Measurements from ENCODE around the gene TOMM6.
"Not testable (repeated sequence)": the region's sequence is repeated elsewhere in the genome, so short reads cannot be mapped to it uniquely, and the experiment has no call there.

Gene TOMM6

DNA sequence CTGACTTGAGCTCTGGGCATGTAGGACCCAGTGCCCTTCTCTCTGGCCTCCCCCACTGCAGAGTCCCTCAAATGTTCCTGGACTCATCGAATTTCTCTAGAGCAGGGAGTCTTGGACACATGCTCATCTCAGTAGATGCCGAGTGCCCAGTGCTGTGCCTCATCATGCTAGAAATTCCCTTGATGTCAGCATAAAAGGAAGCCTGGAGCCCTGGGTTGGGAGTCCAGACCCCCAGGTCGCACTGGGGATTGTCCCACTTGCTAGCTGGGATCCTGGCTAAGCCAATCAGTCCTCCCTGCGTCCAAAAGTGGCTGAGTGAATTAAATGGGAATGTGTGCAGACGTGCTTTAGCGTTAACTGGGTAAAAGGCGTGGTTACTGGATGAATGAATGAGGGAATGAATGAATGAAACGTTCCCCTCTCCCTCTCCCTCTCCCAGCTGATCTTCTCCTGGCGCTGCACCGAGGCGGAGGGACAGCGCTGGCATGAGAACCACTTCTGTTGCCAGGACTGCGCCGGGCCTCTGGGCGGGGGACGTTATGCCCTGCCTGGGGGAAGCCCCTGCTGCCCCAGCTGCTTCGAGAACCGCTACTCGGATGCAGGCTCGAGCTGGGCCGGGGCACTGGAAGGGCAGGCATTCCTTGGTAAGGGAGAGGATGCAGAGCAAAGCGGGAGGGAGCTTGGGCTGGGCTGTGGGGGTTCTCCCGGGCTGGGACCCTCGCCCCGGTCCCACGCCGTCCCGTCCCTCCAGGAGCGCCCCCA lies 1.6 kb upstream of the TOMM6 start:
- peak; percentile 6 for DNase-seq

DNA sequence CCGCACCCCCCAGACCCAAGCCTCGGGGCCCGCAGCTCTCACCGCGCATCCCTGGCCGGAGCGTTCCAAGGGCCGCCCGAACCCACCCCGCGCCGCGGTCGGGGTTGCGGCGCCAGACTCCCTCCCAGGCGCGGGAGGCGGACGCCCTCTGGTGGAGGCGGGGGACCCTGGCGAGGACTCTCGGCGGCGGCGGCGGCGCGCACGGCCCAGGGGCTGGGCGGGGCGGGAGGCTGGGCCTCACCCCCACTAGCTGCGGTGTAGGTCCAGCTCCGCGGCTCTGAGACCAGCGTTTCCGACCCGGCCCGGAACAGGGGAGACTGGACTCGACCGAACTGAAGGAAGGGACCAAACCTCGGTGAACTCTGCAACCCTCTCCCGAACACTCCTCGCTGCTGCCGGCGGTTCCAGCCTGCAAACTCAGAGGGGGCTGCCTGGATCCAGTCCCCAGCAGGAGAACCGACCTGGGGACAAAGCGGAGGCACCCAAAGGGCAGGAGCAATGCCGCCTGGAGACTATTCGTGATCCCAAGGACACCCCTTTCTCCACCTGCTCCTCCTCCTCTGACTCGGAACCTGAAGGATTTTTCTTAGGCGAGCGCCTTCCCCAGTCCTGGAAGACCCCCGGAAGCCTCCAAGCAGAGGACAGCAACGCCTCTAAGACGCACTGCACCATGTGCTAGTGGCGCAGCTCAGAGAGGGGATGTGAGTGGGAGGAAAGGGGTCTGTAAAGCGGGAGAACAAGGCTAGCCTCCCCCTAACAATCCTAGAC lies 859 bp upstream of the TOMM6 start:
- DNase-seq: peak; percentile 89

DNA sequence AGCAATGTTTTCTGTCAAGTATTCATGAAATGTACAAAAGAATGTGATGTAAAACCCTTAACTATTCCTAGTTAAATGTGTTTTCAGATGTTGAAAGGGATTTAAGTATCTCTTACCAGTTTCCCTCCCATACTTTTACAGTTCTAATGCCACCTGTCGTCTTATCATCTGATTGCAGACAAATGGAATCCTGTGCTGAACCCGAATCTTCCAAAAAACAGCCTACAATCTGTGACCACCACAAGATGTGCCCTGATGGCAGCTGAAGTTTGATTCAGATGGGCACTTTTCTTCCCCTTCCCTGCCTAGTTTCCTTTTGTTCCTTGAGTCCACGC lies 1.9 kb downstream of the TOMM6 start:
- no peak for DNase-seq

GRCh38 chr6:41790045-41790444 lies 2.6 kb downstream of the TOMM6 start:
- DNase-seq: no peak

GRCh38 chr6:41791305-41791704 lies 3.8 kb downstream of the TOMM6 start:
- DNase-seq: no peak

DNA sequence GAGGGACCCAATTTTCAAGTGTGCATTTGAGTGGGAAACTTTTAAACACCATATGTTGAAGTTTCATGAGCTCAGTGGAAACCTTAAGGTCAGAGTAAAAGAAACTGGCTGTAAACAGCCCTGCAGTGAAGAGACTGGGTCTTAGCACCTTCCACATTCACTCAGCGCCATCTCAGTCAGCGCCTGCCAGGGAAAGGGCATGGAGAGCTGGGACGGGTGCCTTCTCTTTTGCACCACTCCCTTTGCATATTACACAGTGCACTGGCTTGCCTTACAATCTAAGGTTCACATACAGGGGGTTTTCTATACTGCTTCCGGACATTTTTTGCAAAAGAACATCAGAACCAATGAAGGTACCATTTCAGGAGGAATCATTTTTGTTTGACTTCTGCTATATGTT lies 4.5 kb downstream of the TOMM6 start:
- no peak for DNase-seq

DNA sequence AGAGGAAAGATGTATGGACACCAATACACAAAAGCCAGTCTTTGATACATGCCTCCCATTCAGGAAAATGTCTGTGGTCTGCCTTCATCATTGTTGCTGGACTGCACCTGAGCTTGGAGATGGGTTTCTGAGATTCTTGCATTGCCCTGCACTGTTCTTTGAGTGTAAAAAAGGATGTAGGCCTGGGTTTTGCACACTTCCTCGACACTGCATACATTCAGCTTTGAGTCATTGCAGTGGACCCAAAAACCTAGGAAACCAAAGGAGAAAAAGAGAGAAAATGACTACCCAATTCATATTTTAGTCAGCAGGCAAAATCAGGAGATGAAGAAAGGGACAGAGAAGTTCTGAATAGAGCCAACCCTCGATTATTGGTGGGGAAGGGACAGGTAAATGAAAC lies 9.0 kb downstream of the TOMM6 start:
- DNase-seq: no peak

- DNase-seq: no peak
These were observed 11.5 kb downstream of the TOMM6 start for GRCh38 chr6:41798901-41799558.

DNA sequence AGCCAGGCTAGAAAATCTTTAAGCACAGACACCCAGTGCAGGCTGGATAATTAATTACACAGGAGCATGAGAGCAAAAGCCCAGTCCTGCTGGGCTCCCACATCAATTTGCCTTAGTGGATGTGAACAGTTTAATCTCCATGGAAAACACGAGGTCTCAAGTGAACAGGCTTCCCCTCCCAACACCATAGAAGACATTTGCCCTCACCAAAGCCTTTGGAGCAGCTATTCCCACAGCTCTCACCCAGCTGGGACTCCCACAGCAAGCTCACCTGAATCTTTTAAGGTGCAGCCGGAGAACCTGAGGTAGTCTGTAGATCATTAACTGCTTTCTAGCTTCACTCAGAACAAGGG lies 12.0 kb downstream of the TOMM6 start:
- DNase-seq: no peak

DNA sequence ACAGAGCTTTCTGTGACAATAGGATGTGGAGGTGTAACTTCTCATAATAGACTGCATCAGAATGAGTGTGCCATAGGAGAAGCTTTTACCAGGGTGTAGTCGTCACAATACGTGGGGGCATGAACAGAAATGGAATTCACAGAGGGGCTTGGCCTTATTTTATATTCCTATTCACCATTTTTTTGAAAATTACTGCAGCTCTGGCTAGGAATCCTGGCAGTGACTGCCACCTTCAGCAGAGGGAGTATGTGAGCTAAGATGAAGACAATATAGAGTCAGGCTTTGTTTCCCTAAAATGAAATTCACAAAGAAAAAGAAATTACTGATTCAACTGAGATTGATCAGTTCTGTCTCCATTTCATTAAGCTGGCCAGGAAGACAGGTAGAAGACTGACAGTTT lies 13.9 kb downstream of the TOMM6 start:
- DNase-seq: no peak

DNA sequence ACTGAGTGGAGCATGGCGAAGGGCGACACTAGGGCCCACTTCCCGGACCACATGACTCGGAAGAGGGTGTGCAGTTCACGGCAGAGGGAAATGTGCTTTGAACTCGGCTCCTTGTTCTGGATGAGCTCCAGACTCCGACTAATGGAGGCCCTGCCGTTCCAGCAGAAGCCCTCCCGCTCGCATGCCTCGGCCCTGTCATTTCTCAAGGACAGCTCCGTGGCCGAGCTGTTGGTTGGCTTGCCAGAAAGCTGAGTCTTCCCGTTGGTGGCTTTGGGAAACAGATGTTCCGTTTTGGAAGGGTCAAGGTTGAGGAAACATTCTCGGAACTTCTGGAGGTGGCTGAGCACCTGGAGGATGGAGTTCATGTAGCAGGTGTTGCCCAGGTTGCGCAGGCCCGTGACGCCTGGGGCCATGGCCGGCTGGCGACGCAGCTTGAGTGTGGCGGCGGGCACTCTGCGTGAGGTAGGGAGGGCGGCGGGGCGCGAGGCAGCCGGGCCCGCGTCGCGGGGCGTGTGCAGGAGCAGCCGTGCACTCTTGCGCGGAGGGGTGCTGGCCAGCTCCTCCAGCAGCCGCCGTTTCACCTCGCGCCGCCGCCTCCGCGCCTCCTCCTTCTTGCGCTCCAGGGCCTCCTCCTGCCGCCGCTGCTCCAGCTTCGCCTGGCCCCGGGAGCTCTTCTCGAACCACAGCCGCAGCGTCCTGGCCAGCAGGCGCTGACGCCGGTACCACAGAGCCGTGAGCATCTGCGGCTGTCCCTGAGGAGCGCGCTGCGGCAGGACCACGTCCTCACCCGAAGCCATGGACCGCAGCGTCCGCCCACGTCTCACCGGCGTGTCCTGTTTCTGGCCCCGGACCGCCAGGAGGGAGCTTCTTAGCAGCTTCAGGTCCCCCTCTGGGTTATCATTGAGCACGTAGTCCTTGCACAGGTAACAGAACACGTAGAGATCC lies 18.6 kb downstream of the TOMM6 start:
- DNase-seq: no peak

DNA sequence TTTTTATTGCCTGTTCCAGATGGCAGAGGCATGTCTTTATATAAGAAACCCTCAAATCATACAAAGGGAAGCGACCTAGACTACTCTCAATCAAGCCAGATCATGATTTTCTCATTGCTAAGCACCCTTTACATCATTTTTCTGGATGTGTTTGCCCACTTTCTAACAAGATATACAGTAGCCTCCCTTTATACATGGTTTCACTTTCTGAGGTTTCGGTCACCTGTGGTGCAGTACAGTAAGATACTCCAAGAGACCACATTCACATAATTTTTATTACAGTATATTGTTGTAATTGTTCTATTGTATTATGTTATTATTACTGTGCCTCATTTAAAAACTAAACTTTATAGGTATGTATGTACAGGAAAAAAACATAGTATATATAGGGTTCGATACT lies 23.6 kb downstream of the TOMM6 start:
- no peak for DNase-seq

DNA sequence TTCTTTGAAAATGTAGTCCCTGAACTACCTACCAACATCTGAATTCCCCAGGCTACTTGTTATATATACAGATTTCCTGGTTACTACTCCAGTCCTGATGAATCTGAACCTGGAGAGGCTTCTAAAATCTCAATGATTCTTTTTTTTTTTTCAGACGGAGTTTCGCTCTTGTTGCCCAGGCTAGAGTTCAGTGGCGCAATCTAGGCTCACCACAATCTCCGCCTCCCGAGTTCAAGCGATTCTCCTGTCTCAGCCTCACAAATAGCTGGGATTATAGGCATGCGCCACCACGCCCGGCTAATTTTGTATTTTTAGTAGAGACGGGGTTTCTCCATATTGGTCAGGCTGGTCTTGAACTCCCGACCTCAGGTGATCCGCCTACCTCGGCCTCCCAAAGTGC lies 24.5 kb downstream of the TOMM6 start:
- DNase-seq: not testable (repeated sequence)

GRCh38 chr6:41813469-41813868 lies 26.0 kb downstream of the TOMM6 start:
- DNase-seq: no peak

- no peak for DNase-seq
These were observed 26.5 kb downstream of the TOMM6 start for GRCh38 chr6:41813956-41814355.

DNA sequence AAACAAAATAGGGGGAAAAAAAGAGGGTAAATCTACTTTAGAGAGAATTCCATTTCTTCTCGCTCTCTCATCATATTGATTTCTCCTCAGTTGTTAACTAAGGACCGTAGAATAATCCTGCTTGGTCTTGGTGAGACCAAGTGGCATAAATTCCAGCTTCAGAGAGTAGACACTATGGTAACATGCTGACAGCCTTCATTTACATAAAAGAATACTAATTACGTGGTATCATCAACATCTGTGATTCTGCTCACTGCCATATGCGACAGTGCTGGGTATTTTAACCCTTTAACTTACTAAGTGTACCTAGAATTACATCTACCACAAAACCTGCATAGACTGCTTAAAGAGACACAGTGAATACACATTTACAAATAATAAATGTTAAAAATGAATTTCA lies 27.1 kb downstream of the TOMM6 start:
- no peak for DNase-seq

DNA sequence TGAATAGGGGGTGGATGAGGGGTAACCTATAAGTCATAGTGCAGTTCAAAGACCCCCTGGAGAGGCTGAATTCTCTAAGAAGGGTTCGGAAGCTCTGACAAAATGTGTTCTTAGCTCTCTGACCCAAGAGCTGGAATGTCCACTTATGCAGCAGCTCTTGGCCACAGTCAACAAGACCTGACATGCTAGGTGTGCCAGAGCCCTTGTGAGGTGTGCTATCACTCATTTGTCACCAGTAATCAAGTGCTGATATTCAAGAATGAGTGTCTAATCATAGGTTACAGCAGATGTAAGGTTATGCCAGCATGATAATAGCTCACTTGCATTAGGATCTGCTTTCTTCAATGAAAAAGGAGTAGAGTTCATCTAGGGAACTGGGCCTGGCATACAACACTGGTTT lies 28.1 kb downstream of the TOMM6 start:
- DNase-seq: no peak

DNA sequence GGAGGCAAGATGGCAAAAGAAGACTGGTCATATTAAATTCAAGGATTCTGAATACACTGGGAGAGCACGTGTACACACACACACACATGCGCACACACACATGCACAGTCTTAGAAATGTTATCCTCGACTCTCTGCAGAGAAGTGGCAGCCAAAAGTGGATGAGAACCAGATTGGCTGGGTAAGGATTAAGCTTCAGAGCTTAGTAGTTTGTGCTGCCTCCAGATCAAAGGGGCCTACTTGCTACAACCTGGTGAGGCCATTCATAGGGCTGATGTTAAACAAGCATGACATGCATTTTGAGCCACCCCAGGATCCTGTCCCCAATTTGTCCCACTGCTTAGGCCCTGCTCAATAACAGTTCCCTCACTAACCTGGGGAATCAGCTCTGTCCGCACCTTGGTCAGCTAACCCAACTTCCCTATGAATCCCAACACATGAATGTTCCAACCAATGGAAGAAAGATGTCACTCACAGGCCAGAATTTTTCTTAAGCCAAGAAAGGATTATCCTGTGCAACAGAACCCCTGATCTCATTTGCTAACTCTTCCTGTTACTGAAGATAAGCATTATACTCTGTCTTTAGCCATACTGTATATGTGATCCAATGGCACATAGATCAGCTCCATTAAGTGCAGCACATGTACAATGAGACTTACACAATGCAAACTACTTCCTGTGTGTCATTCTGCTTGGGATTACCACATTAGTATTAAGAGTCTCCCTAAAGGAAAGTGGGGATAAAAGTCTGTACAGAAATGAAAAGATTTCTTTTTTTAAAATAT lies 31.0 kb downstream of the TOMM6 start:
- DNase-seq: no peak

GRCh38 chr6:41821266-41821665 lies 33.8 kb downstream of the TOMM6 start:
- no peak for DNase-seq

DNA sequence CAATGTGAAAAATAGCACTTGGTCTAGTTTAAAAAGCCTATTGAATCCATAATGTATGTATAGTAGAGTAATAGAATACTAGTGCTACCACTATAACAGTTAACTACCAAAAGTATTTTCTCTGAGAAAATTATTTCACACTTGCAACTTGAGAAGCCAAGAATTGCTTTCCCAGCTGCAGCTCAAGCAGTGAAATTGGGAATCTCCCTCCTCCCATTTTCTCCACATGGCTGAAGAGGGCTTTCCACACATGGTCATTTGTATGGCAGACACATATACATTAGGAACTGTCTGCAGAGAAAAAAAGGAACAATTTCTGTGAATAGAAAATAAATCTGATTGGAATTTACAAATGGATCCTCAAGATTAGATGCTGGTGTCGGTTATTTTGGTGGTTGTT lies 34.5 kb downstream of the TOMM6 start:
- DNase-seq: no peak

GRCh38 chr6:41823178-41823577 lies 35.7 kb downstream of the TOMM6 start:
- no peak for DNase-seq

All from stimulated activated CD4-positive, alpha-beta T cell treated with anti-CD3 and anti-CD28 coated beads, Interleukin-12 subunit alpha, Interleukin-12 subunit beta, amount 100 ng/mL, for 4 hours (primary cell).